Measurements from ENCODE around the gene HAUS7.
A peak's percentile ranks its signal among the peaks of the same experiment; 100 is the strongest.

HAUS7 gene

DNA sequence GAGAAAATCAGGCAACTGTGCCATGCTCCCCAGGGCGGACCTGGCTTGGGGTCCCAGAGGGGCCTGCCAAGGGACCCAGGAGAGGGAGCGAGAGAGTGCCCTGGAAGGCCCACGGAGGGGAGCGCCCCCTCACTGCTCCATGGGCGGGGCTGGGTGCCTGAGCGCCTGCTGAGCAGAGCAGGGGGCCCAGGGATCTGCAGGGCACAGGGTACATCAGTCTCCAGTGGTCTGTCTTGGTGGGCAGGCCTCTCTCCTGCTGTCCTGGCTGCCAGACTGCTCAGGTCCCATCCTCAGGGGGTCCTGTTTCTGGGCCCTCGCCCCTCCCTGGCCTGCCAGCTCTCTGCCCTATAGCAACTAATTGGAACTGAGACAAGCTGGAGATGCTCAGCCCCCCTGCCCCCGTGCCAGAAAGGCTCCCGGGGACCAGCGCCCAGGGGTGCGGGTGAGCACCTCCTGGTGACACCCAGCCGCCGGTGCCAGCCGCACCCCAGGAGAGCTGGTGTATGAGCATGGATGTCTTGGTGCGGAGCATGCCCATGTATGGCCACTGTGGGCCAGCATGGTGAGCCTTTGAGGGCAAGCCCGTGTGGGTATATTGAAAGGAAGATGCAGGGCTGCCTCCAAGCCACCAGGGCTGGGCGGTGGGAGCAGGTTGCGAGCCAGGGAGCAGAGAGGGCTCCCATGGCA, 25.7 kb upstream of the HAUS7 start:
- TF ChIP-seq Cebpa-rat (IDR thresholded peaks at IDR 0.05): no peak
- H3K4me3 ChIP-seq: no peak overlapping the region
- no peaks in the 10 kb centered on the region for H3K36me3 ChIP-seq
- peaks cover 0 to 58% (median 0%) of the 10 kb centered on the region in 11 experiments; a peak in 7 of 22 replicates for H4K20me1 ChIP-seq
- H3K27me3 ChIP-seq: peaks cover 0 to 68% (median 42%) of the 10 kb centered on the region in 11 experiments; a peak in 18 of 22 replicates
- H3K4me1 ChIP-seq: peaks cover 25 to 73% (median 53%) of the 10 kb centered on the region in 10 experiments
- H3K27ac ChIP-seq: no peak overlapping the region
- H3K4me2 ChIP-seq: peak overlapping the region in 7 of 11 experiments; percentile 41 to 62 (median 58); a peak in 12 of 22 replicates
- peaks cover 0 to 4% (median 0%) of the 10 kb centered on the region in 11 experiments; a peak in 4 of 22 replicates for H3K9me3 ChIP-seq (replicated peaks in 1 of 11)
- H3K9ac ChIP-seq: 0 out of 22 replicates have a peak overlapping the region, but pooled peaks of 1 of the 11 experiments have one; percentile 24

DNA sequence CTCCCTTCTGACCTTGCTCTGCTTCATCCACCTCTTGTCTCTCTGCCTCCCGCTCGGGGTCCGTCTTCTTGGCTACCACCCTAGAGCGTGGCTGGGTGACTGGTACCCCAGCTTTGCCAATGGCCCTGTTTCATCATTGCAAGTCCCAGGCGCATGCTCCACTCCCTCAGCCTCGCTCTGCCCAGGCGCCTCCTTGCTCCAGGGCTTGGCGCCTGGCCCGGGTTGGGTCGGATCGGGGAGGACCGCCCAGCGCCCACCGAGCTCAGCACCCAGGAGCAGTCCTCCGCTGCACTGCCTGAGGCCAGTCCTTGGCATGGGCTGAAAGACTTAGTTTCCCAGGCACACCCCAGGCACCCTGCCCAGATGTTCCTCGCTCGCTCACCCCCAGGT, 25.0 kb upstream of the HAUS7 start:
- peaks cover 0 to 74% (median 49%) of the 10 kb centered on the region in 11 experiments; a peak in 19 of 22 replicates for H3K27me3 ChIP-seq
- peak overlapping the region in 1 of 11 experiments; percentile 24; a peak in 1 of 22 replicates for H3K9ac ChIP-seq
- H3K27ac ChIP-seq: no peak overlapping the region
- H3K36me3 ChIP-seq: no peaks in the 10 kb centered on the region
- H3K4me2 ChIP-seq: peak overlapping the region in 9 of 11 experiments; percentile 32 to 62 (median 58); a peak in 15 of 22 replicates
- H3K4me1 ChIP-seq: peaks cover 27 to 80% (median 60%) of the 10 kb centered on the region in 10 experiments
- no peak overlapping the region for H3K4me3 ChIP-seq
- H3K9me3 ChIP-seq (replicated peaks in 1 of 11): no peaks in the 10 kb centered on the region
- TF ChIP-seq Cebpa-rat (IDR thresholded peaks at IDR 0.05): no peak
- peaks cover 0 to 63% (median 0%) of the 10 kb centered on the region in 11 experiments; a peak in 7 of 22 replicates for H4K20me1 ChIP-seq

DNA sequence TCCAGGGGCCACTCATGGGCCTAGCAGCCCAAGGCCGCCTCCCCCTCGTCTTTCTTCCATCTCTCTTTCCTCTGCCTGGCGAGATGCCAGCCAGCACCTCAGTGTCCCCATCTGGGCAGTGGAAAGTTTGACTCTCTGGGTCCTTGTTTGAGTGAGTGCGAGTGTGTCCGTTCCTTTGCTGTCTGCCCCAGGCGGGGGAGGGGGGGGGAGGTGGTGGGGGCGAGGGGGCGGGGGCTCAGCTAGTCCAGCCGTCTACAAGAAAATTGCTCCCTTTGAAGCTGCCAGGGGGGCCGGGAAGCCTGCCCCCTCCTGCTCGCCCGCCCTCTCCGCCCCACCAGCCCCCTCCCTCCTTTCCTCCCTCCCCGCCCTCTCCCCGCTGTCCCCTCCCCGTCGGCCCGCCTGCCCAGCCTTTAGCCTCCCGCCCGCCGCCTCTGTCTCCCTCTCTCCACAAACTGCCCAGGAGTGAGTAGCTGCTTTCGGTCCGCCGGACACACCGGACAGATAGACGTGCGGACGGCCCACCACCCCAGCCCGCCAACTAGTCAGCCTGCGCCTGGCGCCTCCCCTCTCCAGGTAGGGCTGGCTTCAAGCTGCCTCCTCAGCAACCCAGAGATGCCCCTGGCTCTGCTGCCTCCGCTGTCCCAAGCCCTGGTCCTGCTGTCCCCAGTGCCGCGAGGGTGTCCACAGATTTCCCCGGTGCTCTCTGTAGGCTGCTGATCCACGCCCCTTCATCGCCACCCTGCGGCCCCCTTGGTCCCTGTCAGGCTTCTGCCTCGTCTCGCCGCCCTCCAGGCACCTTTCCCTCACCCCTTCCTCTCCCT, 24.4 kb upstream of the HAUS7 start, which contains the start of gene BGN:
Gene BGN, plus strand, starts transcription at position 440 of the 821 bp plus-strand sequence. CDS start 9,652 bp downstream, outside the sequence.
- peaks cover 0 to 69% (median 0%) of the 10 kb centered on the region in 11 experiments; a peak in 7 of 22 replicates for H4K20me1 ChIP-seq
- no peaks in the 10 kb centered on the region for H3K36me3 ChIP-seq
- peaks cover 0 to 78% (median 49%) of the 10 kb centered on the region in 11 experiments; a peak in 19 of 22 replicates for H3K27me3 ChIP-seq
- peak within 1 kb of the TSS in 6 of 11 experiments; percentile 15 to 73 (median 44); a peak in 8 of 22 replicates for H3K9ac ChIP-seq
- H3K4me1 ChIP-seq: peaks cover 27 to 86% (median 66%) of the 10 kb centered on the region in 10 experiments
- TF ChIP-seq Cebpa-rat (IDR thresholded peaks at IDR 0.05): no peak
- H3K9me3 ChIP-seq (replicated peaks in 1 of 11): no peaks in the 10 kb centered on the region
- H3K4me3 ChIP-seq: no peak within 1 kb of the TSS
- H3K27ac ChIP-seq: peak within 1 kb of the TSS in 6 of 11 experiments; percentile 22 to 81 (median 69); a peak in 12 of 22 replicates
- peak within 1 kb of the TSS; percentile 48 to 86 (median 76); a peak in 21 of 22 replicates for H3K4me2 ChIP-seq

DNA sequence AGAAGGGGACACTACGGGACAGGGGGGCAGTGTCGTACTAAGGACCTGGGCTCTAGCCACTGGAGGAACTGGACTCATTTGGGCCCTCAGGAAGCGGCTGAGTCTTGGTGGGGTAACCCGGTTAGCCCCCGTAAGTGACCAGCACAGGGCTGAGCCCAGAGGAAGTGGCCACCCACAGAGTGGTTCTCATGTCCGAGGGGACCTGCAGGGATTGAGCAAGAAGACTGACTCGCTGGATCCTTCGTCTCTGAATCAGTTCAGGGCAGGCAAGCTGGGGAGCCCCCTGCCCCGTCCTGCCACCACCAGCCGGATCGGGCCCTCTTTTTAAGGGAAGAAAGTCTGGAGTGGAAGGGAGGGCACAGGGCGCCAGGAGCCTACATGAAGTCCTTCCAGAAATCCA, 23.7 kb upstream of the HAUS7 start:
- Histone ChIP-seq H4K20me1 (peaks cover 0 to 70% (median 0%) of the 10 kb centered on the region in 11 experiments; a peak in 7 of 22 replicates), H3K4me1 (peaks cover 27 to 92% (median 73%) of the 10 kb centered on the region in 10 experiments), H3K4me3 (no peak overlapping the region), H3K27ac (peak overlapping the region in 6 of 11 experiments; percentile 22 to 81 (median 69); a peak in 12 of 22 replicates), H3K9me3 (replicated peaks in 1 of 11) (no peaks in the 10 kb centered on the region), H3K27me3 (peaks cover 0 to 78% (median 51%) of the 10 kb centered on the region in 11 experiments; a peak in 19 of 22 replicates), H3K9ac (peak overlapping the region in 6 of 11 experiments; percentile 15 to 73 (median 44); a peak in 6 of 22 replicates), H3K4me2 (peak overlapping the region; percentile 48 to 86 (median 76); a peak in 21 of 22 replicates), H3K36me3 (no peaks in the 10 kb centered on the region)
- no peak for TF ChIP-seq Cebpa-rat (IDR thresholded peaks at IDR 0.05)

DNA sequence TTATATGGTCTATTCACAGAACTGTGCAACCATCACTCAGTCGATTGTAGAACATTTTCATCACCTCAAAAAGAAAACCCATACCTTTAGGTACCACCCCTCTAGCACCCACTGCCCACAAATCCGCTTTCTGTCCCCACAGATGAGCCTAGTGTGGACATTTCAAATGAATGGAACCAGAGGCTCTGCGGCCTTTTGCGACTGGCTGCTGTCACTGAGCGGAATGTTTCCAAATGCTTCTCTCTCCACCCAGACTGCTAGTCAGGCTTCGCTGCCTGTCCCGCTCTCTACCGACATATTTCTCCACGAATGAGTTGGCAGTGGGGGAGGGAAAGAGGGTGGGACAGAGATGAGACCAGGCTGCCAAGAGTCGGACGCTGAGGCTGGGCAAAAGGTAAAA, 22.7 kb upstream of the HAUS7 start:
- peaks cover 0 to 69% (median 0%) of the 10 kb centered on the region in 11 experiments; a peak in 6 of 22 replicates for H4K20me1 ChIP-seq
- H3K36me3 ChIP-seq: no peaks in the 10 kb centered on the region
- peak overlapping the region in 6 of 11 experiments; percentile 60 to 81 (median 69); a peak in 11 of 22 replicates for H3K27ac ChIP-seq
- no peaks in the 10 kb centered on the region for H3K9me3 ChIP-seq (replicated peaks in 1 of 11)
- no peak overlapping the region for H3K4me3 ChIP-seq
- H3K4me2 ChIP-seq: peak overlapping the region in 10 of 11 experiments; percentile 60 to 86 (median 76); a peak in 17 of 22 replicates
- TF ChIP-seq Cebpa-rat (IDR thresholded peaks at IDR 0.05): no peak
- peak overlapping the region in 6 of 11 experiments; percentile 16 to 73 (median 48); a peak in 9 of 22 replicates for H3K9ac ChIP-seq
- H3K27me3 ChIP-seq: peaks cover 0 to 75% (median 49%) of the 10 kb centered on the region in 11 experiments; a peak in 19 of 22 replicates
- peaks cover 36 to 93% (median 82%) of the 10 kb centered on the region in 10 experiments for H3K4me1 ChIP-seq

DNA sequence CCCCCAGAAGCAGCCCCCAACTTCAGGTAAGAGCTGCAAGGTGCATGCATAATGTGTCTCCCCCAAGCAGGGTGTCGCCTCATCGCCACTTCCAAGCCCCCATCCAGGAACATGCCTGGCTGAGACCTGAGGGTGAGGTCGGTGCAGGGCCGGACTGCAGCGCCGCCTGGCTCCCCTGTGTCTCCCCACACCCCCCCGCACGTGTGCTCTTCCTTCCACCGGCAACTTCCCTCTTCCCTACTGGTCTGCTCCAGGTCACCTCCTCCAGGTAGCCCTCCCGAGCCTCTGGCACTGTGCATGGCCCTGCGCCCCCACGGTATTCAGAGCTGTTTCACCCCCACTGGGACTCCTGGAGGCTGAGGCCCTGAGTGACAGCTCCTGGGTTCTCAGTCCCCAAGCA, 22.2 kb upstream of the HAUS7 start:
- H3K4me3 ChIP-seq: no peak overlapping the region; a peak in 1 of 20 replicates
- peaks cover 36 to 93% (median 88%) of the 10 kb centered on the region in 10 experiments for H3K4me1 ChIP-seq
- H3K36me3 ChIP-seq: no peaks in the 10 kb centered on the region
- H3K27ac ChIP-seq: peak overlapping the region in 6 of 11 experiments; percentile 60 to 81 (median 69); a peak in 11 of 22 replicates
- H3K27me3 ChIP-seq: peaks cover 0 to 74% (median 49%) of the 10 kb centered on the region in 11 experiments; a peak in 19 of 22 replicates
- peak overlapping the region; percentile 7 to 86 (median 76); a peak in 19 of 22 replicates for H3K4me2 ChIP-seq
- no peaks in the 10 kb centered on the region for H3K9me3 ChIP-seq (replicated peaks in 1 of 11)
- H3K9ac ChIP-seq: peak overlapping the region in 6 of 11 experiments; percentile 30 to 73 (median 56); a peak in 10 of 22 replicates
- TF ChIP-seq Cebpa-rat (IDR thresholded peaks at IDR 0.05): no peak
- H4K20me1 ChIP-seq: peaks cover 0 to 71% (median 0%) of the 10 kb centered on the region in 11 experiments; a peak in 6 of 22 replicates

DNA sequence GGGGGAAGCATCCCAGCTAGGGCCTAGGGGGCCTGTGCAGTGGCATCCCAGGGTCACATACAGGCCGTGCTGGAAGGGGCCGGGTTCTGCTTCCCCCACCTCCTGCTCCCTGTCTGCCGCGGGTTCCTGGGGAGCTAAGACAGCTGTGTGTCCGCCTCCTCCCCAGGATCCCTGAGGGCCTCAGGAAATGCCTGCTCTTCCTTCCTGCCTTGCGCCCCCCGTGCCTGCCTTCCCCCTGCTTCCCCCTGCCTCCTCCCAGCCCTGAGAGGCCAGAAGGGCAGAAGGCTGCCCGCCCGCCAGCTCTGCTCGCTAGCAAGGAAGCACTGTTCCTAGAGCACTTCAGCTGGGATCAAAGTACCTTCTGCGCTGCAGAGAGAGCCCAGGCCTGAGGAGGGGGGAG, 21.5 kb upstream of the HAUS7 start:
- peak overlapping the region in 8 of 11 experiments; percentile 26 to 81 (median 68); a peak in 15 of 22 replicates for H3K27ac ChIP-seq

More for the DNA sequence above, 21.5 kb upstream of the HAUS7 start:
- Histone ChIP-seq H3K9me3 (replicated peaks in 1 of 11) (no peaks in the 10 kb centered on the region), H3K36me3 (no peaks in the 10 kb centered on the region), H4K20me1 (peaks cover 0 to 77% (median 0%) of the 10 kb centered on the region in 11 experiments; a peak in 7 of 22 replicates), H3K4me2 (peak overlapping the region; percentile 50 to 86 (median 76)), H3K4me1 (peaks cover 36 to 96% (median 94%) of the 10 kb centered on the region in 10 experiments), H3K9ac (peak overlapping the region in 8 of 11 experiments; percentile 36 to 73 (median 56); a peak in 15 of 22 replicates), H3K27me3 (peaks cover 0 to 80% (median 54%) of the 10 kb centered on the region in 11 experiments; a peak in 19 of 22 replicates), H3K4me3 (peak overlapping the region in 3 of 10 experiments; percentile 7 to 31 (median 13); a peak in 3 of 20 replicates)
- no peak for TF ChIP-seq Cebpa-rat (IDR thresholded peaks at IDR 0.05)

All from BLaER1 treated with 17β-estradiol and CSF1 and Interleukin-3, amounts not matched to agents 10 nM and 100 nM (cell line).